HG02884 (cell line): ENCODE results near the gene MAGI2.

Experiments
- ATAC-seq: cut with Tn5 transposase; IDR thresholded peaks from one replicate; pipeline ENCODE4 v1.9.1; 2021; ENCODE audit warnings: mild to moderate bottlenecking, moderate library complexity; ENCODE audit not compliant: unreplicated experiment

Gene MAGI2

GRCh38 chr7:79453558-79454360, at the start of gene MAGI2:
Gene MAGI2 (minus strand): TSS chr7:79453667. CDS start chr7:79453320, 347 bp downstream.
- no peak for ATAC-seq

- ATAC-seq: no peak
Observed at GRCh38 chr7:79502151-79502550, 48.7 kb upstream of the MAGI2 start.

- ATAC-seq: no peak
Observed at GRCh38 chr7:79500759-79501158, 47.3 kb upstream of the MAGI2 start.

GRCh38 chr7:79497728-79498127, 44.3 kb upstream of the MAGI2 start:
- ATAC-seq: no peak

GRCh38 chr7:79495544-79496272, 42.2 kb upstream of the MAGI2 start:
- ATAC-seq: no peak

GRCh38 chr7:79494046-79494445, 40.6 kb upstream of the MAGI2 start:
- no peak for ATAC-seq

GRCh38 chr7:79489371-79489770, 35.9 kb upstream of the MAGI2 start:
- no peak for ATAC-seq

GRCh38 chr7:79478386-79478785, 24.9 kb upstream of the MAGI2 start:
- no peak for ATAC-seq

- no peak for ATAC-seq
Observed at GRCh38 chr7:79475455-79475854, 22.0 kb upstream of the MAGI2 start.

- no peak for ATAC-seq
Observed at GRCh38 chr7:79471699-79472098, 18.2 kb upstream of the MAGI2 start.

GRCh38 chr7:79471283-79471682, 17.8 kb upstream of the MAGI2 start:
- ATAC-seq: no peak

GRCh38 chr7:79465551-79465950, 12.1 kb upstream of the MAGI2 start:
- no peak for ATAC-seq

GRCh38 chr7:79464051-79464450, 10.6 kb upstream of the MAGI2 start:
- no peak for ATAC-seq

GRCh38 chr7:79462390-79462789, 8.9 kb upstream of the MAGI2 start:
- ATAC-seq: no peak

GRCh38 chr7:79461660-79462059, 8.2 kb upstream of the MAGI2 start:
- no peak for ATAC-seq

- ATAC-seq: no peak
Observed at GRCh38 chr7:79459381-79459780, 5.9 kb upstream of the MAGI2 start.

- ATAC-seq: no peak
Observed at GRCh38 chr7:79458796-79459195, 5.3 kb upstream of the MAGI2 start.

GRCh38 chr7:79455173-79455790, 1.8 kb upstream of the MAGI2 start:
- ATAC-seq: no peak

- ATAC-seq: no peak
Observed at GRCh38 chr7:79454361-79454960, 994 bp upstream of the MAGI2 start.

- no peak for ATAC-seq
Observed at GRCh38 chr7:79453266-79453557, 255 bp downstream of the MAGI2 start.

GRCh38 chr7:79452495-79453265, 787 bp downstream of the MAGI2 start:
- no peak for ATAC-seq
